ENCODE measurements around the gene CLSTN3.
A peak's percentile ranks its signal among the peaks of the same experiment; 100 is the strongest.

CLSTN3 gene

DNA sequence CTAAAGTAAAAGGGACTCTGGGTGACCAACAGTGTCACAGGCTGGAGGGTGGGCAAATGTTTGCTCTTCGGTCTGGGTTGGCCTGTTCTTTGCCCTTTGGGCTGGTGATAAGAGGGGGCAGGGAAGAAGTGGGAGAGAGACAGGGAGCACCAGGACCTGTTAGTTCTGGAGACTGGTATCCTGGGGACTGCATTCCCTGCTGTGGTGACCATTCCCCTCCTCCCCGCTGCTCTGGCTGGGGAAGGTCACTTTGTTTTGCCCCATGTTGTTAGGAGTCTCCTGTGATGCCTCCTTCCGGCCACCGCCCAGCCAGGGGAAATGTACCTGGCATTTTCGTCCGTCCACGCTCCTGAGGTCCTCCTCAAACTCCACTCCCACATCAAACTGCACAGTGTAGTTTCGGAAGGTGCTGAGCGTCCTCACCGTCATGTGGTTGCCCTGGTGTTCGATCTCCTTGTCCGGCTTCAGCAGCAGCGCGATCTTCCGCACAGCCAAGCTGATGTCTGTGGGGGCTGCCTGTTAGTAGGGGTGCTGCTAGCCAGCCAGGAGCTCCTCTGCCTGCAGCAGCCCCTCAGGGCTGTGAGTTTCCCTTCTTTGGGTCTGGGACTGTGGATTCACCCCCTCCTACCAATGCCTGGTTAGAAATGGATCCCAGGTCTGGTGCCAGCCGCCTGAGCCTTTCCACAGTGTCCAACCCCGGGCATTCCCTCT lies 2.1 kb upstream of the CLSTN3 start:
- DNase-seq (ENCODE audit: low spot score): peak; percentile 1

GRCh38 chr12:7128681-7129286 lies 1.4 kb upstream of the CLSTN3 start, which contains the start of gene RBP5:
Gene RBP5, minus strand, starts transcription at chr12:7128889. Its CDS starts 114 bp downstream, at chr12:7128775.
- DNase-seq (ENCODE audit: low spot score): peak; percentile 37

DNA sequence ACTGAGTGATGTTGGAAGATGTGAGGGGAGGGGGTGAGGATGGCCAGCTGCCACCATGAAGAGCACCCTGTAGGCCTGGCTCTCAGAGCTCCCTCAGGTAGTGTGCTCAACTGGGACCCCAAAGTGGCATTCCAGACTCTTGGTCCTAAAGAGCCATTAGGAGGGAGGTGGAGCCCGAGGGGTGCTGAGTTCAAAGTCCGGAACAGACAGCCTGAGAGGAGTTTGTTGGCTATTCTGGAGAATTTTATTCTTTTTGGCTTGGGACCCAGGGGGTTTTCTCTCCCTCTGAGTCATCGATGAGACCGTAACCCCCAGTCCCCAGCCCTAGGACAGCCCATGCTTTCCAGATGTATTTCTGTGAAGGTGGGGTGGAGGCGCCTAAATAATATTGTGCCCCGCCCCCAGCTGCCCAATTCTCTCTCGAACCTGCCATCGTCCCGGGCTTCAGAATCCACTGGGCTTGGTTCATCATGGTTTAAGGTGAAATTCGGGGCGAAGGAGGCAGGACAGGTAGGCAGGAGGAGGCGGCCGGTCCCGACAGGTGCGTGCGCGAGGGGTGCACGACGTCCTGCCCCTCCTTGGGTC lies 792 bp upstream of the CLSTN3 start:
- DNase-seq (ENCODE audit: low spot score): no peak

GRCh38 chr12:7130701-7131501 lies 730 bp downstream of the CLSTN3 start:
- DNase-seq (ENCODE audit: low spot score): peak; percentile 77

- peak; percentile 53 for DNase-seq (ENCODE audit: low spot score)
Measured at GRCh38 chr12:7131502-7131866, 1.3 kb downstream of the CLSTN3 start.

GRCh38 chr12:7134396-7135166 lies 4.4 kb downstream of the CLSTN3 start:
- no peak for DNase-seq (ENCODE audit: low spot score)

GRCh38 chr12:7136071-7136470 lies 5.9 kb downstream of the CLSTN3 start:
- no peak for DNase-seq (ENCODE audit: low spot score)

DNA sequence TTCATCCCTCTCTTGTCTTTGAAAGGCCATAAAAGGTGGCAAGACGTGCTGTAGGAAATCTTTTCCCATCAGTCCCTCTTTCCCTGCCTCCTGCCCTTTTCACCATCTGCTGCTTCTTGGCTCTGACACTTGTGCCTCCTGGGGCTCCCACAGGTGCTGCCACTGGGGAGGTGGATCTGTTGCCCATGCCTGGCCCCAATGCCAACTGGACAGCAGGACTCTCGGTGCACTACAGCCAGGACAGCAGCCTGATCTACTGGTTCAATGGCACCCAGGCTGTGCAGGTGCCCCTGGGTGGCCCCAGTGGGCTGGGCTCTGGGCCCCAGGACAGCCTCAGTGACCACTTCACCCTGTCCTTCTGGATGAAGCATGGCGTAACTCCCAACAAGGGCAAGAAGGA lies 6.5 kb downstream of the CLSTN3 start:
- no peak for DNase-seq (ENCODE audit: low spot score)

DNA sequence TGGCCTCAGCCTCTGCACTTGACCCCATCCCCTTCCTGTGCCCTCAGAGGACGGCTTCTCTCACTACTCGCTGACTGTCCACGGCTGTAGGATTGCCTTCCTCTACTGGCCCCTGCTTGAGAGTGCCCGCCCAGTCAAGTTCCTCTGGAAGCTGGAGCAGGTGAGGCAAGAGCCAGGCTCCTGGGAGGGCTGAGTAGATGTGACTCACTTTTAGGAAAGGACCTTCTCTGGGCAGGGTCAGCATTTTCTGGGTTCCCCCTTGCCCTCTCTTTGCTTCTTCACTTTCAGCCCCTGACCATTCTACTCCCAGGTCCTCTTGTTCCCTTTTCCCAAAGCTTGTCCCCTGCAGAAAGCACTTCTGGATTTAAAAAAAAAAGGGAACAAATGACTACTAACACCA lies 7.7 kb downstream of the CLSTN3 start:
- DNase-seq (ENCODE audit: low spot score): no peak

DNA sequence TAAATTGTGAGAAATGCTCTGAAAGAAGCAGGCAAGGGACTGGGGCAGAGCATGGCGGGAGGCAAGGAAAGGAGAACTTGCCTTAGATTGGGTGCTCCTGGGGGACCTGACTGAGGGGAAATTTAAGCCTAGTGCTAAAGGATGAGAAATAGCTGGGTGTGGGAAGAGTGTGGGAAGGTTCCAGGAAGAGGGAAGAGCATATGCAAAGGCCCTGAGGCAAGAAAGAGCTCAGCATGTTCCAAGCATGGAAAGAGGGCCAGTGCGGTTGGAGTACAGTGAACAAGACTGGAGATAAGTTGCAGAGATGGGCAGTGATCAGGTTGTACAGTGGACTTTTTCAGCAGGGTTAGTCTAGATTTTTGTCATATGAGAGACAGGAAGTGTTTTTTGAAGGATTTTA lies 9.0 kb downstream of the CLSTN3 start:
- DNase-seq (ENCODE audit: low spot score): no peak

GRCh38 chr12:7141351-7142005 lies 11.3 kb downstream of the CLSTN3 start:
- no peak for DNase-seq (ENCODE audit: low spot score)

GRCh38 chr12:7142056-7142644 lies 12.0 kb downstream of the CLSTN3 start:
- DNase-seq (ENCODE audit: low spot score): peak; percentile 46

- DNase-seq (ENCODE audit: low spot score): no peak
Measured at GRCh38 chr12:7142809-7143465, 12.8 kb downstream of the CLSTN3 start.

DNA sequence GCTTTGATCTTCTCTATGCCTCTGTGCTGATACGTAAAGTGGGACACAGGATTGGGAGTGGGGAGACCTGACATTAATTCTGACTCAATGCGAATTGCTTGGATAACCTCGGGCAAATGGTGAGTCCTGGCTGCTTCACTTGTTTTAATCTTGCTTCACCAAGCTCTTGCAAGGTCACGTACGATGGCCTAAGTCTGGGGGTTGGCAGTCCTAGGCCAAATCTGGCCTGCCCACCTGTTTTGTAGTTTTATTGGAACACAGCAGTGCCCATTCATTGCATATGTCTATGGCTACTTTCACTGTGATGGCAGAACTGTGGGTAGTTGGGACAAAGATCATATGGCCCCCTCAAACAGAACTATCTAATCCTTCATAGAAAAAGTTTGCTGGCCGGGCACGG lies 13.4 kb downstream of the CLSTN3 start:
- no peak for DNase-seq (ENCODE audit: low spot score)

DNA sequence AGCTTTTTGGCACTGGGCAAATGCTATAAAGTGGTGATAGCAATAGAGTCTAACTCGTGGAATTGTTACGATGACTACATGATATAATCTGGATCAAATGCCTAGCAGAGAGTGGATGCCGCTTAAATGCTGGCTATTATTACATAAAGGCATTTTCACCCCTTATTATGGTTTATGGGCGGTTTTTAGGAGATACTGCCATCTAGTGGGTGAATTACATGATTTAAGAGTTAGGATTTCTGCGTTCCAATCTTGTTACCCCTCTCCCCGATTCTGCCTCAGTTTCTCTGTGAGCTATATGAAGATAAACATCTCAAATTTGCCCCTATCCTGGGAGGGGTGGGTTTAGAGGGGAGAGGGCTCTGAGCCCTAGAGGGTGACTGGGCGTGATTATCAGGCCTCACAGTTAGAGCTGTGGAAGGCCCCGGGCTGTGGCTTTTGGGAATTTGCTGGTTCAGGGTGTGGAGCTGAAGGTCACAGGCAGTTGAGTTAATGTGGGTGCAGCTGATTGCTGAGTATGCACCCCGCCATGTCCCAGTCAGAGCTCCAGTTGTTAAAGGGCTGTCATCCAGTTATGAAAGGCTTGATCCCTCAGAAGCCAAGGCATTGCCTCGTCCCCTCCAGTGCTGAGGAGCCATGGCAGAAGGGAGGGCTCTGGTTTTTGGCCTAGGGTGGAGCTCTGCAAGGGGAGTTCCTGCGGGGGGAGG lies 14.4 kb downstream of the CLSTN3 start:
- peak; percentile 23 for DNase-seq (ENCODE audit: low spot score)

DNA sequence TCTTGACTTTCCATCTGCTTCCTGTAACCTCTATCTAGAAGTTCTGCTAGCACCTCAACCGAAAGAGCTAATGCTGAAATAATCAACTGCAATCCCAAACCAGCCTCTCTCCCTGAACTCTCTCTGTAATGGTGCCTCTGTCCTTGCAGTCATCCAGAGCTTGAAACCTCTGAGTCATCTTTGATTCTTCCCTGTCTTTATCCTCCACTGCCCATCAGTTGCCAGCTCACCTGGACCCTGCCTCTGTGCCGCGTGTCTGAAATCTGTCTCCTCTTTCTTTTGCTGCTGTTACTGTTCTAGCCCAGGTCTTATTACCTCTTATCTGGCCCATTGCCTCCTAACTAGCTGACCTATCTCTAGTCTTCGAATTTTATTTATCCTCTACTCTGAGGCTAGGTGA lies 15.5 kb downstream of the CLSTN3 start:
- DNase-seq (ENCODE audit: low spot score): peak; percentile 70

DNA sequence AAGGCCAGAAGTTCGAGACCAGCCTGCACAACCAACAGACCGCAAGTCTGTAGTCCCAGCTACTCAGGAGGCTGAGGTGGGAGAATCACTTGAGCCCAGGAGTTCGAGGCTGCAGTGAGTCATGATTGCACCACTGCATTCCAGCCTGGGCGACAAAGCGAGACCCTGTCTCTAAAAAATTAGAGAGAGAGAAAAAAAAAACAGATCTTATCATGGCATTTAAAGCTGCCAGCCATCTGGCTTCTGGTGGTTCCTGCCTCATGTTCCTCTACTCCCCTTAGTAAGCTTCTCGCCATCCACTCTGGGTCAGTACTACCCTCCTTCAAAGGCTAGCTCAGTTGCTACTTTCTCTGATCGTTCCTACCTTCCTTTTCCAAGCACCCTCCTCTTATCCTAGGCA lies 16.1 kb downstream of the CLSTN3 start:
- DNase-seq (ENCODE audit: low spot score): no peak

- DNase-seq (ENCODE audit: low spot score): no peak
Measured at GRCh38 chr12:7146906-7147305, 16.7 kb downstream of the CLSTN3 start.

DNA sequence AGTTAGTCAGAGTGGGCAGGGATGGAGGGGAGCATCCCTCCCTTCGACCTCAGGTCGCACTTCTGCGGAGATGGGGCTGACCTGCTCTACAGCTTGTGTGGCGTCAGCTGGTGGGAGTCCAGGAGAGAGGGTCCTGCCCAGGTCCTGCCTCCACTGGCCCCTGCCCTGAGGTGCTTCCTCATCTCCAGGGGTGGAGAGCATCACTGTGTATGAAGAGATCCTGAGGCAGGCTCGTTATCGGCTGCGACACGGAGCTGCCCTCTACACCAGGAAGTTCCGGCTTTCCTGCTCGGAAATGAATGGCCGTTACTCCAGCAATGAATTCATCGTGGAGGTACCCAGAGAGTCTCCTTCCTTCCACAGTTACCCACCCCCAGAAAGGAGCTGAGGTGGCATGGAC lies 20.2 kb downstream of the CLSTN3 start:
- DNase-seq (ENCODE audit: low spot score): no peak

GRCh38 chr12:7150841-7151240 lies 20.7 kb downstream of the CLSTN3 start:
- no peak for DNase-seq (ENCODE audit: low spot score)
